GM20000 (cell line): ENCODE results near the gene NDUFAF8.

Source experiments
- DNase-seq: peaks from one replicate; pipeline ENCODE4 v3.0.0; 2012; ENCODE audit warnings: low spot score
- CTCF ChIP-seq: IDR thresholded peaks from 2 replicates; pipeline ENCODE4 v1.5.1; 2012; ENCODE audit warnings: mild to moderate bottlenecking, control low read depth; ENCODE audit errors: extremely low read depth, missing control alignments

NDUFAF8 gene

GRCh38 chr17:81238815-81239713, at the start of gene NDUFAF8, which contains the start of gene TEPSIN:
Gene NDUFAF8, plus strand, starts transcription at chr17:81239318. Its CDS starts 46 bp downstream, at chr17:81239364.
Gene TEPSIN, minus strand, starts transcription at chr17:81239055. Its CDS starts 22 bp downstream, at chr17:81239033.
- DNase-seq, result peak; percentile 100
- TF ChIP-seq CTCF, result no peak

GRCh38 chr17:81189670-81190530, 49.2 kb upstream of the NDUFAF8 start:
- no peak for DNase-seq
- no peak for TF ChIP-seq CTCF

GRCh38 chr17:81190591-81190990, 48.5 kb upstream of the NDUFAF8 start:
- no peak for DNase-seq
- TF ChIP-seq CTCF, result no peak

- no peak for DNase-seq
- TF ChIP-seq CTCF, result no peak
Observed at GRCh38 chr17:81191116-81191515, 48.0 kb upstream of the NDUFAF8 start.

GRCh38 chr17:81191646-81192045, 47.5 kb upstream of the NDUFAF8 start:
- TF ChIP-seq CTCF, result no peak
- no peak for DNase-seq

- no peak for DNase-seq
- no peak for TF ChIP-seq CTCF
Observed at GRCh38 chr17:81192386-81193050, 46.6 kb upstream of the NDUFAF8 start.

GRCh38 chr17:81193051-81193410, 46.1 kb upstream of the NDUFAF8 start:
- TF ChIP-seq CTCF, result no peak
- DNase-seq, result no peak
